Stomach (tissue), 19 donors: Measurements from ENCODE around the gene KARS1. TPM values are rescaled to one million over a fixed set of nuclear protein-coding genes. Genes with fewer than 3 reads are reported as not detected.

Experiments
- DNase-seq, 2 donors: peaks; one replicate each; pipeline versions ENCODE4 v3.0.0 to v3.0.0-alpha.2; 2013 to 2019
- H3K27ac ChIP-seq, 5 donors: fragments of 200-600 bp in 4 of 5; sonication (generic) in 4 of 5; one replicate each; pipeline ENCODE4 v1.5.1; 2013 to 2019; ENCODE audit warnings: mild to moderate bottlenecking in 1 of 5, moderate library complexity in 1 of 5
- H3K27me3 ChIP-seq, 3 donors: fragments of 200-600 bp; sonication (generic); one replicate each; pipeline ENCODE4 v1.5.1; 2017 to 2019; ENCODE audit warnings: mixed run types in 1 of 3
- H3K36me3 ChIP-seq, 4 donors: fragments of 200-600 bp; sonication (generic); 1 replicate in 3 of 4; 2 replicates in 1 of 4; pipeline ENCODE4 v1.5.1; 2016 to 2019
- H3K4me1 ChIP-seq, 4 donors: fragments of 200-600 bp; sonication (generic); one replicate each; pipeline ENCODE4 v1.5.1; 2016 to 2019
- H3K4me3 ChIP-seq, 4 donors: fragments of 200-600 bp; sonication (generic) in 3 of 4; one replicate each; pipeline ENCODE4 v1.5.1; 2016 to 2019; ENCODE audit warnings: mild to moderate bottlenecking in 1 of 4
- H3K9me3 ChIP-seq, 4 donors: fragments of 200-600 bp; sonication (generic); one replicate each; pipeline ENCODE4 v1.5.1; 2016 to 2019
- EP300 ChIP-seq: sonication (generic); formaldehyde crosslinking; IDR thresholded peaks from one replicate; pipeline ENCODE4 v1.6.1; 2017; ENCODE audit warnings: antibody characterized with exemption
- POLR2A ChIP-seq, 4 donors: fragments of 450-650 bp; IDR thresholded peaks; one replicate each; pipeline ENCODE4 v1.6.1; 2016; ENCODE audit warnings: antibody characterized with exemption in 4 of 4, control low read depth in 2 of 4, mild to moderate bottlenecking in 1 of 4, moderate library complexity in 1 of 4
- POLR2AphosphoS5 ChIP-seq, 3 donors: sonication (generic); formaldehyde crosslinking; IDR thresholded peaks; one replicate each; pipeline ENCODE4 v1.6.1; 2016; ENCODE audit warnings: antibody characterized with exemption in 3 of 3
- WGBS, 5 donors: extraction: QIAGEN DNeasy Blood & Tissue Kit in 3 of 5; methylation state at CpG; one replicate each; pipeline versions ENCODE4 v1.1.5 to v1.1.7; 2013 to 2018; 5-methylcytosine and 5-hydroxymethylcytosine counted together
- intact Hi-C: fragments of 100-400 bp; cut with DNase I; formaldehyde crosslinking; loops from one replicate; pipeline ENCODE4 v1.15.1; 2023; ENCODE audit warnings: low total_unique reads
- long read RNA-seq, 10 donors: transcript quantifications; one replicate each; lab custom pipeline, GENCODE V29; 2026
- polyA plus RNA-seq, 3 donors: library from polyadenylated mRNA; stranded (reverse); fragments of 200-250 nt; gene quantifications; one replicate each; pipeline ENCODE4 v1.2.3, GENCODE V29; 2013
- total RNA-seq, 5 donors: library from RNA; depleted of rRNA; stranded (reverse); fragments of >200 nt; gene quantifications; one replicate each; pipeline versions ENCODE4 v1.1.0 to v1.2.3, GENCODE V29; 2014 to 2016
- TF ChIP-seq, protein P1 (sequence below), 7 experiments: fragments of 450-650 bp in 4 of 7; fragments of 200-600 bp in 3 of 7; sonication (generic) in 3 of 7; IDR thresholded peaks; one replicate each; pipeline ENCODE4 v1.5.1; 2016 to 2019; ENCODE audit warnings: antibody characterized with exemption in 7 of 7, control low read depth in 2 of 7, mild to moderate bottlenecking in 1 of 7
- donor health status: healthy with polysubstance abuse.
- donor health status: Bipolar disorder and iron deficiency.
- donor health status: healthy.

Gene KARS1
- total RNA-seq = 100 to 1,000 TPM in 2 of 5 donors, 10 to 100 TPM in 3; 85.8 to 196 (median 97.4) TPM
- polyA plus RNA-seq = 100 to 1,000 TPM in 1 of 3 donors, 10 to 100 TPM in 2; 81.2 to 102 (median 84.1) TPM
- long read RNA-seq, donor 1, transcript KARS-201 (14 exons, 2,005 nt) = major isoform, 5 of 8 reads
- long read RNA-seq, donor 1, partial matches to known transcripts = 0 of 8 reads
- long read RNA-seq, donor 1, other reads (novel, unspliced or antisense) = 0 of 8 reads
- long read RNA-seq, donor 2, transcript KARS-201 (14 exons, 2,005 nt) = major isoform, 6 of 12 reads
- long read RNA-seq, donor 2, partial matches to known transcripts = 5 of 12 reads
- long read RNA-seq, donor 2, other reads (novel, unspliced or antisense) = 0 of 12 reads
- long read RNA-seq, donor 3, transcript KARS-201 (14 exons, 2,005 nt) = major isoform, 8 of 16 reads
- long read RNA-seq, donor 3, transcript KARS-211 (2 exons, 589 nt) = minor isoform, 6 of 16 reads
- long read RNA-seq, donor 3, partial matches to known transcripts = 0 of 16 reads
- long read RNA-seq, donor 3, other reads (novel, unspliced or antisense) = 0 of 16 reads
- long read RNA-seq, donor 4 = 0 reads
- long read RNA-seq, donor 5, transcript KARS-201 (14 exons, 2,005 nt) = major isoform, 11 of 18 reads
- long read RNA-seq, donor 5, partial matches to known transcripts = 0 of 18 reads
- long read RNA-seq, donor 5, other reads (novel, unspliced or antisense) = 0 of 18 reads
- long read RNA-seq, donor 6, transcript KARS-211 (2 exons, 589 nt) = minor isoform, 6 of 26 reads
- long read RNA-seq, donor 6, transcript KARS-201 (14 exons, 2,005 nt) = major isoform, 18 of 26 reads
- long read RNA-seq, donor 6, partial matches to known transcripts = 0 of 26 reads
- long read RNA-seq, donor 6, other reads (novel, unspliced or antisense) = 0 of 26 reads
- long read RNA-seq, donor 7, transcript KARS-211 (2 exons, 589 nt) = minor isoform, 6 of 22 reads
- long read RNA-seq, donor 7, transcript KARS-201 (14 exons, 2,005 nt) = major isoform, 13 of 22 reads
- long read RNA-seq, donor 7, partial matches to known transcripts = 0 of 22 reads
- long read RNA-seq, donor 7, other reads (novel, unspliced or antisense) = 0 of 22 reads
- long read RNA-seq, donor 8, transcript KARS-201 (14 exons, 2,005 nt) = major isoform, 7 of 79 reads
- long read RNA-seq, donor 8, transcript KARS-211 (2 exons, 589 nt) = major isoform, 7 of 79 reads
- long read RNA-seq, donor 8, partial matches to known transcripts = 0 of 79 reads
- long read RNA-seq, donor 8, other reads (novel, unspliced or antisense) = 60 of 79 reads
- long read RNA-seq, donor 9, transcript KARS-201 (14 exons, 2,005 nt) = minor isoform, 7 of 26 reads
- long read RNA-seq, donor 9, transcript KARS-211 (2 exons, 589 nt) = major isoform, 15 of 26 reads
- long read RNA-seq, donor 9, partial matches to known transcripts = 0 of 26 reads
- long read RNA-seq, donor 9, other reads (novel, unspliced or antisense) = 0 of 26 reads
- long read RNA-seq, donor 10, transcript KARS-201 (14 exons, 2,005 nt) = major isoform, 8 of 10 reads
- long read RNA-seq, donor 10, partial matches to known transcripts = 0 of 10 reads
- long read RNA-seq, donor 10, other reads (novel, unspliced or antisense) = 0 of 10 reads

DNA sequence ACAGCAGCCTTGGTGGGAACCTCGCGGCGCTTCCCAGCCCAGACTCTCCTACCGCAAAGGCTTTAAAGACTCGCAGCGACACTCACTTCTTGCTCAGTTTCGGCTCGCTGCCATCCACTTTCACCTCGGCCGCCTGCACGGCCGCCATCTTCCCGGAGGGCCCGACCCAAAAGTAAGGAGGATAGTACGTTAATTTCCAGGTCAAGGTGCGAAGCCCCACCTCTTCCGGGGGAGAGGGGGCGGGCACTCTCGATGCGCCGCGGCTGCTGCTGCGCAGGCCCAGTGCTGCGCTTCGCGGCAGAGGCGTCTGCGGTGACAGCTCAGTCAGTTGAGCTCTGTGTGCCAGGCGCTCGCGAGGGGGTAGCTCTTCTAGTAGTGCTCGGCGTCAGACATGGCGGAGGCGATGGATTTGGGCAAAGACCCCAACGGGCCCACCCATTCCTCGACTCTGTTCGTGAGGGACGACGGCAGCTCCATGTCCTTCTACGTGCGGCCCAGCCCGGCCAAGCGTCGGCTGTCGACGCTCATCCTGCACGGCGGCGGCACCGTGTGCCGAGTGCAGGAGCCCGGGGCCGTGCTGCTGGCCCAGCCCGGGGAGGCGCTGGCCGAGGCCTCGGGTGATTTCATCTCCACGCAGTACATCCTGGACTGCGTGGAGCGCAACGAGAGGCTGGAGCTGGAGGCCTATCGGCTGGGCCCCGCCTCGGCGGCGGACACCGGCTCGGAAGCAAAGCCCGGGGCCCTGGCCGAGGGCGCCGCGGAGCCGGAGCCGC is at the start of gene KARS1, which contains the start of gene TERF2IP:
KARS1 (minus strand) TSS at position 174 of the 773 bp plus-strand sequence; CDS start at position 148, 26 bp downstream.
TERF2IP (plus strand) TSS at position 282 of the 773 bp plus-strand sequence; CDS start at position 392, 110 bp downstream.
- WGBS, 5 donors = 0 to 2% (median 1%) methylated on average over 16 to 76 of the region's 76 CpGs
- intact Hi-C loops = no loop called here
- Histone ChIP-seq H3K4me3 (peak within 1 kb of the TSS; percentile 80 to 100 (median 93)), H3K27ac (peak within 1 kb of the TSS; percentile 94 to 99 (median 96)), H3K4me1 (peaks cover 46 to 65% (median 58%) of the 10 kb centered on the region in 4 donors), H3K36me3 (peaks cover 0 to 27% (median 20%) of the 10 kb centered on the region in 4 donors), H3K27me3 (no peaks in the 10 kb centered on the region), H3K9me3 (no peaks in the 10 kb centered on the region)
- peak; percentile 93 to 99 for DNase-seq
- peak; percentile 97 to 99 (median 98) for TF ChIP-seq POLR2AphosphoS5 (IDR thresholded peaks at IDR 0.05)
- no peak for TF ChIP-seq EP300
- TF ChIP-seq POLR2A (IDR thresholded peaks at IDR 0.05) = peak in 2 of 4 donors; percentile 80 to 89
- TF ChIP-seq, protein P1, sequence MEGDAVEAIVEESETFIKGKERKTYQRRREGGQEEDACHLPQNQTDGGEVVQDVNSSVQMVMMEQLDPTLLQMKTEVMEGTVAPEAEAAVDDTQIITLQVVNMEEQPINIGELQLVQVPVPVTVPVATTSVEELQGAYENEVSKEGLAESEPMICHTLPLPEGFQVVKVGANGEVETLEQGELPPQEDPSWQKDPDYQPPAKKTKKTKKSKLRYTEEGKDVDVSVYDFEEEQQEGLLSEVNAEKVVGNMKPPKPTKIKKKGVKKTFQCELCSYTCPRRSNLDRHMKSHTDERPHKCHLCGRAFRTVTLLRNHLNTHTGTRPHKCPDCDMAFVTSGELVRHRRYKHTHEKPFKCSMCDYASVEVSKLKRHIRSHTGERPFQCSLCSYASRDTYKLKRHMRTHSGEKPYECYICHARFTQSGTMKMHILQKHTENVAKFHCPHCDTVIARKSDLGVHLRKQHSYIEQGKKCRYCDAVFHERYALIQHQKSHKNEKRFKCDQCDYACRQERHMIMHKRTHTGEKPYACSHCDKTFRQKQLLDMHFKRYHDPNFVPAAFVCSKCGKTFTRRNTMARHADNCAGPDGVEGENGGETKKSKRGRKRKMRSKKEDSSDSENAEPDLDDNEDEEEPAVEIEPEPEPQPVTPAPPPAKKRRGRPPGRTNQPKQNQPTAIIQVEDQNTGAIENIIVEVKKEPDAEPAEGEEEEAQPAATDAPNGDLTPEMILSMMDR (IDR thresholded peaks at IDR 0.05) = no peak

DNA sequence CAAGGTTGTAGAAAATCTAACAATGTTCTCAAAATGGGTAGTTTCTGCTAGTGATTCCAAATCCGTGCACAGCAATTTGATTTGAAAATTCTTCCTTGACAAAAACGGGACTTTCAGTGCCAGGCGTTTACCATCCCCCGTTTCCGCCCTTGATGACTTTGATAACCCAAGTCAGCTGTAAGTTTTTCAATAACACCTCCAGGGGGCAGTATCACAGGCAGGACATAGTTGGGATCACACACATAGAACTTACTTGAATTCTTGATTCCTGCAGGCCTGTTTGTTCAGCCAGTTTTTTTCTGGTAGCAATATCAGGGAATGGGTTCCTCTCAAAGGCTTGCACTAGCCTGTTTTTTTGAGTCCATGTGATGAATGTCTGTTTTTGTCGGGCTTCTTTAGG is 48.2 kb upstream of the KARS1 start:
- TF ChIP-seq, protein P1 (IDR thresholded peaks at IDR 0.05) = no peak
- TF ChIP-seq POLR2AphosphoS5 (IDR thresholded peaks at IDR 0.05) (no peak), EP300 (no peak), POLR2A (IDR thresholded peaks at IDR 0.05) (no peak)
- Histone ChIP-seq H3K4me3 (no peak overlapping the region), H3K27me3 (no peaks in the 10 kb centered on the region), H3K9me3 (no peaks in the 10 kb centered on the region), H3K27ac (no peak overlapping the region), H3K36me3 (no peaks in the 10 kb centered on the region), H3K4me1 (peaks cover 0 to 4% (median 0%) of the 10 kb centered on the region in 4 donors)
- intact Hi-C loops = no loop called here
- no peak for DNase-seq
- WGBS, 5 donors = 74 to 81% (median 77%) methylated on average over 6 of the region's 6 CpGs

DNA sequence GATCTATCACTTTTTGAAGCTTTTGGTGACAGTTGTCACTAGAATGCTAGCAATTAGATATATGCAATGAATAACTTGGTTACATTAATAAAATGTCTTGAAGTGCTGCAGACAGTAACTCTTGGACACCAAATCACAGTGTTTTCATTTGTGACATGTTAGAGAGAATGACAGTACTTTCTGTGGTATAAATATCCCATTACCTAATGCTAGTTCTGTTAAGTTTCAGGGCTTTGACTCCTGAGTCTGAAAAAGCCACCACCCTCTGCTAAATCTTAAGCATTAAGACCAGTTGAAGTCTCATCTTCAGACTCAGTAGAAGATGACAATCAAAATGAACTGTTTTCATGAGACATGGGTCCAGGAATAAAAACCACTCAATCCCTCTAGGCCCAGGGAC is 39.9 kb upstream of the KARS1 start:
- no peak for TF ChIP-seq EP300
- TF ChIP-seq POLR2A (IDR thresholded peaks at IDR 0.05) = no peak
- TF ChIP-seq, protein P1 (IDR thresholded peaks at IDR 0.05) = no peak
- no peak for TF ChIP-seq POLR2AphosphoS5 (IDR thresholded peaks at IDR 0.05)
- Histone ChIP-seq H3K9me3 (no peaks in the 10 kb centered on the region), H3K4me1 (peaks cover 0 to 8% (median 6%) of the 10 kb centered on the region in 4 donors), H3K36me3 (no peaks in the 10 kb centered on the region), H3K27ac (no peak overlapping the region), H3K4me3 (no peak overlapping the region), H3K27me3 (peaks cover 0 to 24% (median 0%) of the 10 kb centered on the region in 3 donors)
- DNase-seq = no peak
- intact Hi-C loops = no loop called here
